OCI-LY3 (cell line): Measurements from ENCODE around the gene FGGY.
"Not testable (repeated sequence)": the region's sequence is repeated elsewhere in the genome, so short reads cannot be mapped to it uniquely, and the experiment has no call there.

Experiments
- H2AFZ ChIP-seq: fragments of 200-600, 300-600 bp; shearing (Covaris generic); 2 replicates; pipeline ENCODE4 v1.6.0; 2014; ENCODE audit warnings: antibody characterized with exemption, low read depth, low read length
- H3K27ac ChIP-seq: fragments of 200-600, 300-600 bp; sonication (generic); 2 replicates; pipeline ENCODE4 v1.5.1; 2014; ENCODE audit warnings: mild to moderate bottlenecking, low read length, moderate library complexity, mixed read lengths
- H3K27me3 ChIP-seq: fragments of 200-600, 300-600 bp; sonication (generic); 2 replicates; pipeline ENCODE4 v1.6.1; 2014; ENCODE audit warnings: low read depth, low read length, mixed read lengths
- H3K36me3 ChIP-seq: fragments of 200-600, 300-600 bp; sonication (generic); replicated peaks from 2 replicates; pipeline ENCODE3; 2014; ENCODE audit warnings: low read depth, low read length, mixed read lengths
- H3K4me1 ChIP-seq: fragments of 300-600, 200-600 bp; sonication (generic); 2 replicates; pipeline ENCODE4 v1.6.1; 2014; ENCODE audit warnings: low read length, mixed read lengths
- H3K4me2 ChIP-seq: fragments of 200-600, 300-600 bp; sonication (generic); 2 replicates; pipeline ENCODE4 v1.6.1; 2014; ENCODE audit warnings: low read length, mixed read lengths
- H3K4me3 ChIP-seq: fragments of 300-600, 200-600 bp; sonication (generic); 2 replicates; pipeline ENCODE4 v1.5.1; 2014; ENCODE audit warnings: antibody characterized with exemption, mild to moderate bottlenecking, low read length, moderate library complexity
- H3K79me2 ChIP-seq: fragments of 300-600, 200-600 bp; shearing (Covaris generic); 2 replicates; pipeline ENCODE4 v1.6.1; 2014; ENCODE audit warnings: mild to moderate bottlenecking, low read length, mixed read lengths
- H3K9ac ChIP-seq: fragments of 300-600, 200-600 bp; shearing (Covaris generic); 2 replicates; pipeline ENCODE4 v1.6.0; 2014; ENCODE audit warnings: mild to moderate bottlenecking, low read length, moderate library complexity
- H3K9me3 ChIP-seq: fragments of 200-600, 300-600 bp; shearing (Covaris generic); 2 replicates; pipeline ENCODE4 v1.6.1; 2014; ENCODE audit warnings: low read length, mixed read lengths; ENCODE audit not compliant: insufficient read depth
- H4K20me1 ChIP-seq: fragments of 200-600, 300-600 bp; sonication (generic); 2 replicates; pipeline ENCODE4 v1.6.1; 2016; ENCODE audit warnings: low read length, mixed read lengths; ENCODE audit not compliant: insufficient read depth
- CTCF ChIP-seq: fragments of 200-600, 300-600 bp; sonication (generic); IDR thresholded peaks from 2 replicates; pipeline ENCODE4 v1.5.1; 2014; ENCODE audit warnings: antibody characterized with exemption, low read length, low read depth
- EZH2phosphoT487 ChIP-seq: fragments of 200-600 bp; shearing (Covaris generic); IDR thresholded peaks from 2 replicates; pipeline ENCODE4 v1.6.1; 2018; ENCODE audit warnings: antibody characterized with exemption, mixed run types, low read depth

The FGGY gene

DNA sequence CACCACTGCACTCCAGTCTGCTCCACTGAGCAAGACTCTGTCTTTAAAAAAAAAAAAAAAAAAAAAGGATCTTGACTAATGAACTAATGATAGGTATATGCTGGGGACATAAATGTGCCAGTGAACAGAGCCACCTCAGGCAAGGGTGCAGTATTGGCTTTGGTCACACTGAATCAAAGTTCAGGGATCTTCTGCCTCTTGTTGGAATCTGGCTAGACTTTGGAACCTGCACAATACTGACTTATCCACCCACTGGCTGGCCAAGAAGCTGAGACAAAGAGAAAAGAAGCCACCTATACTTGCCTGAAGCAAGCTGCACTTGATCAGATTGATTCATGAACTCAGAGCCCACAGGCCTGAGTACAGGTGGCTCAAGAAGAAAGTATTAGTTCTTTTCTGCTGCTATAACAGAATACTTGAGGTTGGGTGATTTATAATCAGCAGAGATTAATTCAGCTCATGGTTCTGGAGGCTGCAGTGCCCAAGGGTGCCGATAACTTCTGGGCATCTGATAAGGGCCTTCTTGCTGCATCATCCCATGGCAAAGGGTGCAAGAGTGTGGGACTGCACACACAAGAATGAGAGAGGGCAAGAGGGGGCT is 172.0 kb downstream of the FGGY start:
- H3K4me2 ChIP-seq: no peak overlapping the region
- H4K20me1 ChIP-seq: no peaks in the 10 kb centered on the region
- no peaks in the 10 kb centered on the region for H3K36me3 ChIP-seq
- H3K79me2 ChIP-seq: no peaks in the 10 kb centered on the region
- H3K4me3 ChIP-seq: no peak overlapping the region
- TF ChIP-seq CTCF (no peak), EZH2phosphoT487 (no peak)
- no peak overlapping the region for H3K9ac ChIP-seq
- H2AFZ ChIP-seq: no peak overlapping the region
- H3K4me1 ChIP-seq: no peaks in the 10 kb centered on the region
- no peak overlapping the region for H3K27ac ChIP-seq
- no peaks in the 10 kb centered on the region for H3K27me3 ChIP-seq
- no peaks in the 10 kb centered on the region for H3K9me3 ChIP-seq

DNA sequence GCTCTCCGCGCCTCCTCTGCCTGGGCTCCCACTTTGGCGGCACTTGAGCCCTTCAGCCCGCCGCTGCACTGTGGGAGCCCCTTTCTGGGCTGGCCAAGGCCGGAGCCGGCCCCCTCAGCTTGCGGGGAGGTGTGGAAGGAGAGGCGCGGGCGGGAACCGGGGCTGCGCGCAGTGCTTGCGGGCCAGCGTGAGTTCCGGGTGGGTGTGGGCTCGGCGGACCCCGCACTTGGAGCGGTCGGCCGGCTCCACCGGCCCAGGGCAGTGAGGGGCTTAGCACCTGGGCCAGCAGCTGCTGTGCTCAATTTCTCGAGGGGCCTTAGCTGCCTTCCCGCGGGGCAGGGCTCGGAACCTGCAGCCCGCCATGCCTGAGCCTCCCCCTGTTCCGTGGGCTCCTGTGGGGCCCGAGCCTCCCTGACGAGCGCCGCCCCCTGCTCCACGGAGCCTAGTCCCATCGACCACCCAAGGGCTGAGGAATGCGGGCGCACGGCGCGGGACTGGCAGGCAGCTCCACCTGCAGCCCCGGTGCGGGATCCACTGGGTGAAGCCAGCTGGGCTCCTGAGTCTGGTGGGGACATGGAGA is 175.2 kb downstream of the FGGY start:
- H3K27ac ChIP-seq, H3K4me2 ChIP-seq, H3K4me3 ChIP-seq, H4K20me1 ChIP-seq, H3K79me2 ChIP-seq, H3K4me1 ChIP-seq, H3K9ac ChIP-seq, H2AFZ ChIP-seq, H3K27me3 ChIP-seq, H3K9me3 ChIP-seq, H3K36me3 ChIP-seq: not testable (repeated sequence)

DNA sequence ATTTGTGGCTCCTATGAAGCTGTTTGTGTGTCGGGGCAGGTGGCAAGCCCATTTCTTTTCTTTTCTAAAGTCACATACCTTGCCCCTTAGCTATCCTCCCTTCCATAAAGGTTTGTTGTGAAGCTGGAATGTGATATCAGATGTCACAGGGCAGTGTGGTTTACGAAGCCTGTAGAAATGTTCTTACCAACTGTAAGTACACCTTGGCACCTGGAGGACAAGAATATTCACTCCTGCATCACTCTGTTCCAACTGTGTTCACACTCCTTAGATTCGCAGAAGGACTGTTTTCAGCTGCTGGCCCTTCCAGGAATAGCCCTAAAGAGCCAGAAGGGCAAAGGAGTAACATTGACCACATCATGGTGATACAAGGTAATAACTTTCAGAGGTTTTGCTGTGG is 176.9 kb downstream of the FGGY start:
- no peak overlapping the region for H3K27ac ChIP-seq
- H3K4me2 ChIP-seq: no peak overlapping the region
- H3K27me3 ChIP-seq: no peaks in the 10 kb centered on the region
- no peaks in the 10 kb centered on the region for H3K79me2 ChIP-seq
- no peak overlapping the region for H3K4me3 ChIP-seq
- no peak overlapping the region for H2AFZ ChIP-seq
- H4K20me1 ChIP-seq: no peaks in the 10 kb centered on the region
- no peak for TF ChIP-seq EZH2phosphoT487
- no peak for TF ChIP-seq CTCF
- no peak overlapping the region for H3K9ac ChIP-seq
- H3K4me1 ChIP-seq: no peaks in the 10 kb centered on the region
- no peaks in the 10 kb centered on the region for H3K9me3 ChIP-seq
- no peaks in the 10 kb centered on the region for H3K36me3 ChIP-seq

DNA sequence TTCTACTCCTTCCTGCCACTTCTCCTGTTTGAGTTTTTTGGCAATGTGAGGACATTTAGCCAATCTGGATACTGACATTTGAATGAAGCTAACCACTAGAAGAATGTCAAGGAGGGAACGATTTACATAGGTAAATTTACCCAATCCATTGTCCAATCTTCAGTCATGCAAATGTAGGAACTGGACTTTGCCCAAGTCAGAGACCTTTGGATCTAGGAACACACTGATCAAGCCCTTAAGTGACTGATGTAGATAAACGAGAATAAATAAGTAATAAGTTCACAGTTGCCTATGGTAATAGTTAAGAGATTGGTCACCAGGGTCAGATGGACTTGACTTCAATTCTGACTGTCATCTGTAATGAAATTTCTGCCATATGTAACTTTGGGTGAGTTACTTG is 177.6 kb downstream of the FGGY start:
- Histone ChIP-seq H3K4me3 (no peak overlapping the region), H2AFZ (no peak overlapping the region), H3K4me1 (no peaks in the 10 kb centered on the region), H3K9ac (no peak overlapping the region), H4K20me1 (no peaks in the 10 kb centered on the region), H3K79me2 (no peaks in the 10 kb centered on the region), H3K27ac (no peak overlapping the region), H3K9me3 (no peaks in the 10 kb centered on the region), H3K4me2 (no peak overlapping the region), H3K27me3 (no peaks in the 10 kb centered on the region), H3K36me3 (no peaks in the 10 kb centered on the region)
- TF ChIP-seq EZH2phosphoT487 (no peak), CTCF (no peak)
